GM19193 (cell line): ENCODE measurements around the gene EIF2AK3.

ENCODE experiments used
- POLR2A ChIP-seq: IDR thresholded peaks from 4 replicates; pipeline ENCODE4 v1.6.1; 2011; ENCODE audit not compliant: insufficient read depth, insufficient read length; ENCODE audit errors: extremely low read depth

EIF2AK3 gene

DNA sequence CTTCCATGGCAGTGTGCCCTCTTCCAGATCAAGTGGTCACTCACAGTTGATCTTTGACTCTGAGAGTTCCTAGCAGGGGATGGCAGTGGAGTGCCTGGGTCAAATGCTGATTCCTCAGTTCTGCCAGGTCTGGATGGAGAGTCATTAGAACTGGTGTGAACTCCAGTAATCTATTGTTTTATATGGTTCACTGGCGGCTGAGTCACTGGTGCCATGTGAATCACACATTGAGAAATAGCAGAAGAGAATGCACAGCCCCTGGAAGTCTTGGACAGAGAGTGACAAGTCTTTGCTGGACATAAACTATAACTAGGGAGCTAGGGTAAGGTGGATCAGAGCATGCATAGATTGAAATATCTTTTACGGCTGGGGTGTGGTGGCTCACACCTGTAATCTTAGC lies 86.9 kb downstream of the EIF2AK3 start:
- no peak for TF ChIP-seq POLR2A

- TF ChIP-seq POLR2A = no peak
These were observed 88.8 kb downstream of the EIF2AK3 start for GRCh38 chr2:88538362-88538917.

- TF ChIP-seq POLR2A = no peak
These were observed 89.6 kb downstream of the EIF2AK3 start for GRCh38 chr2:88537640-88538039.

DNA sequence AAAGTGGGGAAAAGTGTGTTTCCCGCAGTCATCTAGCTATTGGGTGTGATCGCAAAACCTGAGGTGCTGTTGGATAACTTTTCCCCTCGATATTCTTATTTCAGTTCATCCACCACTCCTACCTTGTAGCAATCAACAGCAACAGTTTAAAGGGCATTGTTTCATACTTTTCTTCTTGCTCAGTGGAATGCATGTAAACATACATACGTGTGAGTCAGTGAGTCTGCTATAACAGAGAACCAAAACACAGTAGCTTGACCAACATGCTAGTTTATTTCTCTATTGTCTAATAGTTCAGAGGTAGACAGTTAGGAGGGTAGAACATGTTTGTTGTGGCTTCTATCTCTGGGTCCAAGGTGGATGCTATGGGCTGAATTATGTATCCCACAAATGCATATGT lies 97.2 kb downstream of the EIF2AK3 start:
- no peak for TF ChIP-seq POLR2A

DNA sequence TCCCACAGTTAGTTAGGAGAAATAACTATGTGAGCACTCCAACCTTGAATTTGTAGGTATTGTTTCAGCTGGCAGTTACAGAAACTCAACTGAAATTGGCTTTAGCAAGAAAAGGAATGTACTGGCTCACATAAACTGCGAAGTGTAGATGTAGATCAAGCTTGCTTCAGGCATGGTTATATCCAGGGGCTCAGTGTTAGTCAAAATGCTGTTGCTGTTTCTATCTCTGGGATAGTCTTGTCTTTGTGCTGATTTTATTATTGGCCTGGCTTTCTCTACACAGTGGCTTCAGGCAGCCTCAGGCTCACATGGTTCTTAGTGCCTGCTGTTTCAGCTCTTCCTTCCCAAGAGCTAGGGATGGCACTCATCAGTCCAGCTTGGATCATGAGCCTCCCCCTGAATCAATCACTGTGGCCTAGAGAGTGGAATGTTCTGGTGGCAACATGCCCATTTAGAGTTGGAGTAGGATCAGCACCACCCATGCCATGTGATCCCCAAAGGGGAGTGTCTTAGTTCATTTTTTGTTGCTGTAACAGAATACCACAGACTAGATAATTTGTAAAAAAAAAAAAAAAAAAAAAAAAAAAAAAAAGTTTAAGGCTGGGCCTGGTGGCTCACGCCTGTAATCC lies 105.7 kb downstream of the EIF2AK3 start:
- no peak for TF ChIP-seq POLR2A

GRCh38 chr2:88517759-88518201 lies 109.5 kb downstream of the EIF2AK3 start:
- TF ChIP-seq POLR2A = no peak
